Liver (tissue), 3 donors: ENCODE data around the gene CLEC16A.

Experiments
- EGR1 ChIP-seq, 2 donors: IDR thresholded peaks; 2 replicates each; pipeline ENCODE4 v1.6.1; 2016 to 2018; ENCODE audit warnings: antibody characterized with exemption in 2 of 2, low read depth in 2 of 2
- GABPA ChIP-seq, 2 donors: IDR thresholded peaks in 1 of 2; conservative IDR thresholded peaks in 1 of 2; 2 replicates each; pipeline ENCODE4 v1.6.1; 2016; ENCODE audit warnings: antibody characterized with exemption in 2 of 2, mild to moderate bottlenecking in 1 of 2, moderate library complexity in 1 of 2
- HNF4A ChIP-seq, 2 donors: conservative IDR thresholded peaks; 2 replicates each; pipeline ENCODE4 v1.6.1; 2016; ENCODE audit warnings: antibody characterized with exemption in 2 of 2, mild to moderate bottlenecking in 2 of 2
- HNF4G ChIP-seq: IDR thresholded peaks from 2 replicates; pipeline ENCODE4 v1.6.1; 2016; ENCODE audit warnings: antibody characterized with exemption
- RAD21 ChIP-seq, 2 donors: IDR thresholded peaks; 2 replicates each; pipeline ENCODE4 v1.6.1; 2016; ENCODE audit warnings: antibody characterized with exemption in 2 of 2, mild to moderate bottlenecking in 2 of 2
- TAF1 ChIP-seq: conservative IDR thresholded peaks from 2 replicates; pipeline ENCODE4 v1.6.1; 2016; ENCODE audit warnings: antibody characterized with exemption, mild to moderate bottlenecking
- YY1 ChIP-seq: IDR thresholded peaks from 2 replicates; pipeline ENCODE4 v1.6.1; 2016; ENCODE audit warnings: antibody characterized with exemption, mild to moderate bottlenecking
- TF ChIP-seq, protein P1 (sequence below): fragments of 150-350 bp; IDR thresholded peaks from 2 replicates; pipeline ENCODE4 v1.5.1; 2017; ENCODE audit warnings: improper control_type of control experiment, low read depth, low read length; ENCODE audit not compliant: missing input control
- TF ChIP-seq, protein P2 (sequence below): IDR thresholded peaks from 2 replicates; pipeline ENCODE4 v1.6.1; 2016; ENCODE audit warnings: antibody characterized with exemption, mild to moderate bottlenecking
- TF ChIP-seq, protein P3 (sequence below): IDR thresholded peaks from 2 replicates; pipeline ENCODE4 v1.6.1; 2016; ENCODE audit warnings: antibody characterized with exemption
- TF ChIP-seq, protein P4 (sequence below): IDR thresholded peaks from 2 replicates; pipeline ENCODE4 v1.6.1; 2016; ENCODE audit warnings: antibody characterized with exemption
- donor health status: healthy.
- donor health status: healthy.

DNA sequence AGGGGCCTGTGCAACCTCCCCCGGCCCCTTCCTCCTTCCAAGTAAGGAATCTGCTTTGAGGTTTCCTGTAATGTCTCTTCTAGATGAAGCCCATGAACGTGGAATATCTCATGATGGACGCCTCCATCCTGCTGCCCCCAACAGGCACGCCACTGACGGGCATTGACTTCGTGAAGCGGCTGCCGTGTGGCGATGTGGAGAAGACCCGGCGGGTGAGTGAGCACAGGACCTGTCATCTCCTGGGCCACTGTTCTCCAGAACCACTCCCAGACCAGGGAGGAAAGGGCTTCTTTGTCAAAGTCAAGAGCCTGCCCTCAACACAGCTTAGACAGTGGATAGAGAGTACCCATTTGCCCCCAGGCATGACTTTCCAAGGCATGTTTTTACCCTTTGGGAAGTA, 107.1 kb downstream of the CLEC16A start:
- TF ChIP-seq, protein P1, sequence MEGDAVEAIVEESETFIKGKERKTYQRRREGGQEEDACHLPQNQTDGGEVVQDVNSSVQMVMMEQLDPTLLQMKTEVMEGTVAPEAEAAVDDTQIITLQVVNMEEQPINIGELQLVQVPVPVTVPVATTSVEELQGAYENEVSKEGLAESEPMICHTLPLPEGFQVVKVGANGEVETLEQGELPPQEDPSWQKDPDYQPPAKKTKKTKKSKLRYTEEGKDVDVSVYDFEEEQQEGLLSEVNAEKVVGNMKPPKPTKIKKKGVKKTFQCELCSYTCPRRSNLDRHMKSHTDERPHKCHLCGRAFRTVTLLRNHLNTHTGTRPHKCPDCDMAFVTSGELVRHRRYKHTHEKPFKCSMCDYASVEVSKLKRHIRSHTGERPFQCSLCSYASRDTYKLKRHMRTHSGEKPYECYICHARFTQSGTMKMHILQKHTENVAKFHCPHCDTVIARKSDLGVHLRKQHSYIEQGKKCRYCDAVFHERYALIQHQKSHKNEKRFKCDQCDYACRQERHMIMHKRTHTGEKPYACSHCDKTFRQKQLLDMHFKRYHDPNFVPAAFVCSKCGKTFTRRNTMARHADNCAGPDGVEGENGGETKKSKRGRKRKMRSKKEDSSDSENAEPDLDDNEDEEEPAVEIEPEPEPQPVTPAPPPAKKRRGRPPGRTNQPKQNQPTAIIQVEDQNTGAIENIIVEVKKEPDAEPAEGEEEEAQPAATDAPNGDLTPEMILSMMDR, result no peak
- no peak for TF ChIP-seq EGR1 (IDR thresholded peaks at IDR 0.05; ENCODE audit: low read depth in 2 of 2)
- TF ChIP-seq, protein P2, sequence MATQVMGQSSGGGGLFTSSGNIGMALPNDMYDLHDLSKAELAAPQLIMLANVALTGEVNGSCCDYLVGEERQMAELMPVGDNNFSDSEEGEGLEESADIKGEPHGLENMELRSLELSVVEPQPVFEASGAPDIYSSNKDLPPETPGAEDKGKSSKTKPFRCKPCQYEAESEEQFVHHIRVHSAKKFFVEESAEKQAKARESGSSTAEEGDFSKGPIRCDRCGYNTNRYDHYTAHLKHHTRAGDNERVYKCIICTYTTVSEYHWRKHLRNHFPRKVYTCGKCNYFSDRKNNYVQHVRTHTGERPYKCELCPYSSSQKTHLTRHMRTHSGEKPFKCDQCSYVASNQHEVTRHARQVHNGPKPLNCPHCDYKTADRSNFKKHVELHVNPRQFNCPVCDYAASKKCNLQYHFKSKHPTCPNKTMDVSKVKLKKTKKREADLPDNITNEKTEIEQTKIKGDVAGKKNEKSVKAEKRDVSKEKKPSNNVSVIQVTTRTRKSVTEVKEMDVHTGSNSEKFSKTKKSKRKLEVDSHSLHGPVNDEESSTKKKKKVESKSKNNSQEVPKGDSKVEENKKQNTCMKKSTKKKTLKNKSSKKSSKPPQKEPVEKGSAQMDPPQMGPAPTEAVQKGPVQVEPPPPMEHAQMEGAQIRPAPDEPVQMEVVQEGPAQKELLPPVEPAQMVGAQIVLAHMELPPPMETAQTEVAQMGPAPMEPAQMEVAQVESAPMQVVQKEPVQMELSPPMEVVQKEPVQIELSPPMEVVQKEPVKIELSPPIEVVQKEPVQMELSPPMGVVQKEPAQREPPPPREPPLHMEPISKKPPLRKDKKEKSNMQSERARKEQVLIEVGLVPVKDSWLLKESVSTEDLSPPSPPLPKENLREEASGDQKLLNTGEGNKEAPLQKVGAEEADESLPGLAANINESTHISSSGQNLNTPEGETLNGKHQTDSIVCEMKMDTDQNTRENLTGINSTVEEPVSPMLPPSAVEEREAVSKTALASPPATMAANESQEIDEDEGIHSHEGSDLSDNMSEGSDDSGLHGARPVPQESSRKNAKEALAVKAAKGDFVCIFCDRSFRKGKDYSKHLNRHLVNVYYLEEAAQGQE, result no peak
- TF ChIP-seq HNF4G, result no peak
- TF ChIP-seq, protein P3, sequence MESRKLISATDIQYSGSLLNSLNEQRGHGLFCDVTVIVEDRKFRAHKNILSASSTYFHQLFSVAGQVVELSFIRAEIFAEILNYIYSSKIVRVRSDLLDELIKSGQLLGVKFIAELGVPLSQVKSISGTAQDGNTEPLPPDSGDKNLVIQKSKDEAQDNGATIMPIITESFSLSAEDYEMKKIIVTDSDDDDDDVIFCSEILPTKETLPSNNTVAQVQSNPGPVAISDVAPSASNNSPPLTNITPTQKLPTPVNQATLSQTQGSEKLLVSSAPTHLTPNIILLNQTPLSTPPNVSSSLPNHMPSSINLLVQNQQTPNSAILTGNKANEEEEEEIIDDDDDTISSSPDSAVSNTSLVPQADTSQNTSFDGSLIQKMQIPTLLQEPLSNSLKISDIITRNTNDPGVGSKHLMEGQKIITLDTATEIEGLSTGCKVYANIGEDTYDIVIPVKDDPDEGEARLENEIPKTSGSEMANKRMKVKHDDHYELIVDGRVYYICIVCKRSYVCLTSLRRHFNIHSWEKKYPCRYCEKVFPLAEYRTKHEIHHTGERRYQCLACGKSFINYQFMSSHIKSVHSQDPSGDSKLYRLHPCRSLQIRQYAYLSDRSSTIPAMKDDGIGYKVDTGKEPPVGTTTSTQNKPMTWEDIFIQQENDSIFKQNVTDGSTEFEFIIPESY, result no peak
- no peak for TF ChIP-seq YY1
- no peak for TF ChIP-seq GABPA (IDR thresholded peaks at IDR 0.05 in 1 of 2, conservative IDR thresholded peaks at IDR 0.05 in 1 of 2)
- TF ChIP-seq, protein P4, sequence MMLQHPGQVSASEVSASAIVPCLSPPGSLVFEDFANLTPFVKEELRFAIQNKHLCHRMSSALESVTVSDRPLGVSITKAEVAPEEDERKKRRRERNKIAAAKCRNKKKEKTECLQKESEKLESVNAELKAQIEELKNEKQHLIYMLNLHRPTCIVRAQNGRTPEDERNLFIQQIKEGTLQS, result no peak
- no peak for TF ChIP-seq RAD21 (IDR thresholded peaks at IDR 0.05)
- no peak for TF ChIP-seq TAF1
- no peak for TF ChIP-seq HNF4A (conservative IDR thresholded peaks at IDR 0.05)
